Iris pigment epithelial cell (primary cell): ENCODE measurements around the gene DUSP18.
"Not testable (repeated sequence)": the region's sequence is repeated elsewhere in the genome, so short reads cannot be mapped to it uniquely, and the experiment has no call there.

Experiments used
- DNase-seq: peaks from one replicate; pipeline ENCODE4 v3.0.0-alpha.2; 2011; ENCODE audit warnings: low read depth

DUSP18 gene

GRCh38 chr22:30667494-30668385, at the start of gene DUSP18:
Gene DUSP18 (minus strand): TSS chr22:30667875. CDS start chr22:30664003, 3,872 bp downstream.
- DNase-seq: peak; percentile 85

GRCh38 chr22:30714062-30714461, 46.4 kb upstream of the DUSP18 start:
- no peak for DNase-seq

- no peak for DNase-seq
Measured at GRCh38 chr22:30712094-30712493, 44.4 kb upstream of the DUSP18 start.

GRCh38 chr22:30709980-30710379, 42.3 kb upstream of the DUSP18 start:
- DNase-seq: not testable (repeated sequence)

GRCh38 chr22:30705710-30706651, 38.3 kb upstream of the DUSP18 start:
- no peak for DNase-seq

GRCh38 chr22:30704978-30705377, 37.3 kb upstream of the DUSP18 start:
- no peak for DNase-seq

GRCh38 chr22:30702856-30703255, 35.2 kb upstream of the DUSP18 start:
- DNase-seq: no peak

- DNase-seq: peak; percentile 17
Measured at GRCh38 chr22:30701872-30702271, 34.2 kb upstream of the DUSP18 start.

GRCh38 chr22:30697975-30698374, 30.3 kb upstream of the DUSP18 start:
- DNase-seq: no peak

- no peak for DNase-seq
Measured at GRCh38 chr22:30695871-30696655, 28.4 kb upstream of the DUSP18 start.

- DNase-seq: no peak
Measured at GRCh38 chr22:30695351-30695851, 27.7 kb upstream of the DUSP18 start.

GRCh38 chr22:30694640-30695350, 27.1 kb upstream of the DUSP18 start, which contains the start of gene OSBP2:
Gene OSBP2 (plus strand): TSS chr22:30694874. CDS start chr22:30694910, 36 bp downstream.
- no peak for DNase-seq

- no peak for DNase-seq
Measured at GRCh38 chr22:30694171-30694639, 26.5 kb upstream of the DUSP18 start.

GRCh38 chr22:30691204-30691603, 23.5 kb upstream of the DUSP18 start:
- no peak for DNase-seq

- no peak for DNase-seq
Measured at GRCh38 chr22:30689622-30690021, 21.9 kb upstream of the DUSP18 start.

GRCh38 chr22:30687358-30687757, 19.7 kb upstream of the DUSP18 start:
- no peak for DNase-seq

GRCh38 chr22:30685178-30685577, 17.5 kb upstream of the DUSP18 start:
- DNase-seq: no peak

- no peak for DNase-seq
Measured at GRCh38 chr22:30681831-30682230, 14.2 kb upstream of the DUSP18 start.

GRCh38 chr22:30680991-30681770, 13.5 kb upstream of the DUSP18 start:
- DNase-seq: no peak
